SU-DHL-6 (cell line): Measurements from ENCODE around the gene SMIM10.
"Not testable (repeated sequence)": the region's sequence is repeated elsewhere in the genome, so short reads cannot be mapped to it uniquely, and the experiment has no call there.

Experiments
- H2AFZ ChIP-seq: fragments of 200-600 bp; sonication (generic); 2 replicates; pipeline ENCODE4 v1.6.1; 2014; ENCODE audit warnings: low read depth, mild to moderate bottlenecking, moderate library complexity, mixed read lengths, antibody characterized with exemption, low read length; ENCODE audit not compliant: severe bottlenecking
- H3F3A ChIP-seq: fragments of 200-600 bp; shearing (Covaris generic); 2 replicates; pipeline ENCODE4 v1.6.0; 2016; ENCODE audit warnings: antibody characterized with exemption, mild to moderate bottlenecking; ENCODE audit not compliant: insufficient read depth
- H3K27ac ChIP-seq: fragments of 200-600 bp; sonication (generic); 2 replicates; pipeline ENCODE4 v1.5.1; 2016; ENCODE audit warnings: low read depth, mild to moderate bottlenecking, low read length, moderate library complexity, mixed read lengths
- H3K27me3 ChIP-seq: fragments of 200-600 bp; sonication (generic), shearing (Covaris generic); 2 replicates; pipeline ENCODE4 v1.6.0; 2014; ENCODE audit warnings: mild to moderate bottlenecking, low read length
- H3K36me3 ChIP-seq: fragments of 200-600 bp; sonication (generic); 2 replicates; pipeline ENCODE4 v1.6.1; 2014; ENCODE audit warnings: mild to moderate bottlenecking, low read length, mixed read lengths
- H3K4me2 ChIP-seq: fragments of 300-600, 200-600 bp; shearing (Covaris generic), sonication (generic); 2 replicates; pipeline ENCODE4 v1.6.0; 2014; ENCODE audit warnings: low read length, low read depth, mild to moderate bottlenecking; ENCODE audit not compliant: poor library complexity, severe bottlenecking
- H3K4me3 ChIP-seq: fragments of 200-600 bp; sonication (generic); 2 replicates; pipeline ENCODE4 v1.5.1; 2014; ENCODE audit warnings: antibody characterized with exemption, low read length, mild to moderate bottlenecking, mixed read lengths; ENCODE audit not compliant: insufficient read depth, poor library complexity, severe bottlenecking
- H3K79me2 ChIP-seq: fragments of 200-600 bp; sonication (generic); 2 replicates; pipeline ENCODE4 v1.6.1; 2014; ENCODE audit warnings: mild to moderate bottlenecking, low read length, moderate library complexity; ENCODE audit not compliant: insufficient read depth
- H3K9ac ChIP-seq: fragments of 200-600 bp; sonication (generic); 2 replicates; pipeline ENCODE4 v1.7.0; 2014; ENCODE audit warnings: mild to moderate bottlenecking, low read length
- H3K9me2 ChIP-seq: fragments of 200-600 bp; sonication (generic); replicated peaks from 2 replicates; pipeline ENCODE4 v1.6.1; 2014; ENCODE audit warnings: low read length; ENCODE audit not compliant: insufficient read depth
- H3K9me3 ChIP-seq: fragments of 200-600 bp; sonication (generic); 2 replicates; pipeline ENCODE4 v1.6.1; 2014; ENCODE audit warnings: low read length, mixed read lengths; ENCODE audit not compliant: insufficient read depth
- H4K20me1 ChIP-seq: fragments of 200-600 bp; sonication (generic); 2 replicates; pipeline ENCODE4 v1.6.1; 2014; ENCODE audit warnings: low read depth, mild to moderate bottlenecking, antibody characterized with exemption, low read length, moderate library complexity, mixed read lengths
- CTCF ChIP-seq: fragments of 200-600 bp; sonication (generic); IDR thresholded peaks from one replicate; pipeline ENCODE4 v1.5.1; 2017; ENCODE audit warnings: antibody characterized with exemption, mild to moderate bottlenecking, low read length, moderate library complexity; ENCODE audit not compliant: insufficient read depth, poor library complexity, severe bottlenecking
- EZH2phosphoT487 ChIP-seq: fragments of 200-600 bp; sonication (generic), shearing (Covaris generic); conservative IDR thresholded peaks from 2 replicates; pipeline ENCODE4 v1.6.1; 2018; ENCODE audit warnings: mild to moderate bottlenecking, antibody characterized with exemption, low read length, moderate library complexity, mixed read lengths

The SMIM10 gene

GRCh38 chrX:135009838-135010237, 19.0 kb downstream of the SMIM10 start:
- Histone ChIP-seq H3K9me3 (no peaks in the 10 kb centered on the region), H3K4me2 (no peak overlapping the region), H3K27me3 (no peaks in the 10 kb centered on the region), H3K36me3 (no peaks in the 10 kb centered on the region), H3F3A (no peaks in the 10 kb centered on the region), H3K27ac (no peak overlapping the region), H3K4me3 (no peak overlapping the region), H3K9ac (no peak overlapping the region), H2AFZ (no peak overlapping the region), H3K9me2 (no peaks in the 10 kb centered on the region), H3K79me2 (no peaks in the 10 kb centered on the region), H4K20me1 (no peaks in the 10 kb centered on the region)
- no peak for TF ChIP-seq EZH2phosphoT487
- TF ChIP-seq CTCF = no peak

- no peaks in the 10 kb centered on the region for H3K36me3 ChIP-seq
- H3F3A ChIP-seq = no peaks in the 10 kb centered on the region
- H3K9ac ChIP-seq = no peak overlapping the region
- no peaks in the 10 kb centered on the region for H3K27me3 ChIP-seq
- H2AFZ ChIP-seq = no peak overlapping the region
- H3K4me3 ChIP-seq = no peak overlapping the region
- H3K4me2 ChIP-seq = no peak overlapping the region
- no peaks in the 10 kb centered on the region for H3K9me2 ChIP-seq
- no peaks in the 10 kb centered on the region for H3K9me3 ChIP-seq
- H3K27ac ChIP-seq = no peak overlapping the region
- H3K79me2 ChIP-seq = no peaks in the 10 kb centered on the region
- TF ChIP-seq EZH2phosphoT487 = no peak
- no peak for TF ChIP-seq CTCF
- no peaks in the 10 kb centered on the region for H4K20me1 ChIP-seq
These were observed 20.1 kb downstream of the SMIM10 start for GRCh38 chrX:135010921-135011320.

GRCh38 chrX:135015523-135016245, 24.9 kb downstream of the SMIM10 start:
- no peak overlapping the region for H3K4me3 ChIP-seq
- H2AFZ ChIP-seq = no peak overlapping the region
- H3K36me3 ChIP-seq = no peaks in the 10 kb centered on the region
- H3K27me3 ChIP-seq = no peaks in the 10 kb centered on the region
- H3K4me2 ChIP-seq = no peak overlapping the region
- H3K9me2 ChIP-seq = no peaks in the 10 kb centered on the region
- TF ChIP-seq CTCF = no peak
- TF ChIP-seq EZH2phosphoT487 = no peak
- no peaks in the 10 kb centered on the region for H4K20me1 ChIP-seq
- no peak overlapping the region for H3K27ac ChIP-seq
- no peaks in the 10 kb centered on the region for H3F3A ChIP-seq
- no peaks in the 10 kb centered on the region for H3K9me3 ChIP-seq
- H3K9ac ChIP-seq = no peak overlapping the region
- H3K79me2 ChIP-seq = no peaks in the 10 kb centered on the region

- not testable (repeated sequence) for H3K79me2 ChIP-seq, H2AFZ ChIP-seq, H3K4me3 ChIP-seq, H3K9ac ChIP-seq, H3K9me3 ChIP-seq, H4K20me1 ChIP-seq, H3K9me2 ChIP-seq, H3K4me2 ChIP-seq, H3K36me3 ChIP-seq, H3F3A ChIP-seq, H3K27me3 ChIP-seq, H3K27ac ChIP-seq
These were observed 29.1 kb downstream of the SMIM10 start for GRCh38 chrX:135019890-135020289.

- H3K36me3 ChIP-seq, H4K20me1 ChIP-seq, H3K27ac ChIP-seq, H3K9me3 ChIP-seq, H3K4me3 ChIP-seq, H3K27me3 ChIP-seq, H3K9me2 ChIP-seq, H3F3A ChIP-seq, H3K79me2 ChIP-seq, H3K9ac ChIP-seq, H2AFZ ChIP-seq, H3K4me2 ChIP-seq: not testable (repeated sequence)
These were observed 33.0 kb downstream of the SMIM10 start for GRCh38 chrX:135023791-135024190.
